HG02571 (cell line): ENCODE results near the gene SYCP2L.
"Not testable (repeated sequence)": the region's sequence is repeated elsewhere in the genome, so short reads cannot be mapped to it uniquely, and the experiment has no call there.

Experiments used
- ATAC-seq: cut with Tn5 transposase; IDR thresholded peaks from one replicate; pipeline ENCODE4 v1.9.1; 2021; ENCODE audit warnings: mild to moderate bottlenecking, moderate library complexity; ENCODE audit not compliant: unreplicated experiment

SYCP2L gene

GRCh38 chr6:10886691-10887502 lies at the start of gene SYCP2L:
Gene SYCP2L (plus strand): TSS chr6:10887052. CDS start chr6:10887127, 75 bp downstream.
- no peak for ATAC-seq

GRCh38 chr6:10837622-10837994 lies 49.2 kb upstream of the SYCP2L start:
- ATAC-seq: no peak

GRCh38 chr6:10837995-10838793 lies 48.7 kb upstream of the SYCP2L start, which contains the start of gene MAK:
Gene MAK (minus strand): TSS chr6:10838539. CDS start chr6:10830648, 7,891 bp downstream.
- ATAC-seq: peak; percentile 87

GRCh38 chr6:10838794-10839333 lies 48.0 kb upstream of the SYCP2L start:
- ATAC-seq: peak; percentile 48

- no peak for ATAC-seq
Measured at GRCh38 chr6:10843554-10843953, 43.3 kb upstream of the SYCP2L start.

- ATAC-seq: no peak
Measured at GRCh38 chr6:10847684-10848083, 39.2 kb upstream of the SYCP2L start.

- ATAC-seq: no peak
Measured at GRCh38 chr6:10849901-10850300, 37.0 kb upstream of the SYCP2L start.

GRCh38 chr6:10850728-10851127 lies 36.1 kb upstream of the SYCP2L start:
- ATAC-seq: no peak

- no peak for ATAC-seq
Measured at GRCh38 chr6:10852361-10852960, 34.4 kb upstream of the SYCP2L start.

GRCh38 chr6:10853849-10854300 lies 33.0 kb upstream of the SYCP2L start:
- ATAC-seq: not testable (repeated sequence)

- ATAC-seq: no peak
Measured at GRCh38 chr6:10854922-10855632, 31.8 kb upstream of the SYCP2L start.

GRCh38 chr6:10857259-10857658 lies 29.6 kb upstream of the SYCP2L start:
- no peak for ATAC-seq

- ATAC-seq: no peak
Measured at GRCh38 chr6:10861086-10861485, 25.8 kb upstream of the SYCP2L start.

GRCh38 chr6:10862361-10862760 lies 24.5 kb upstream of the SYCP2L start:
- no peak for ATAC-seq

GRCh38 chr6:10863031-10863430 lies 23.8 kb upstream of the SYCP2L start:
- not testable (repeated sequence) for ATAC-seq

GRCh38 chr6:10866709-10867108 lies 20.1 kb upstream of the SYCP2L start:
- ATAC-seq: not testable (repeated sequence)

GRCh38 chr6:10867952-10868351 lies 18.9 kb upstream of the SYCP2L start:
- ATAC-seq: no peak

GRCh38 chr6:10873374-10873773 lies 13.5 kb upstream of the SYCP2L start:
- ATAC-seq: no peak

- no peak for ATAC-seq
Measured at GRCh38 chr6:10874207-10874606, 12.6 kb upstream of the SYCP2L start.

GRCh38 chr6:10875026-10875425 lies 11.8 kb upstream of the SYCP2L start:
- ATAC-seq: no peak
